ACC112 (cell line): Measurements from ENCODE around the gene HMG20B.
A peak's percentile ranks its signal among the peaks of the same experiment; 100 is the strongest.

Experiments used
- H2AFZ ChIP-seq: fragments of 200-600 bp; sonication (generic); one replicate; pipeline ENCODE4 v1.6.0; 2017; ENCODE audit warnings: antibody characterized with exemption, low read length; ENCODE audit not compliant: unreplicated experiment
- H3K27ac ChIP-seq: fragments of 200-600 bp; sonication (generic); 2 replicates; pipeline ENCODE4 v1.5.1; 2014; ENCODE audit warnings: low read depth, mild to moderate bottlenecking, antibody characterized with exemption, low read length, moderate library complexity
- H3K27me3 ChIP-seq: fragments of 200-600 bp; sonication (generic); 2 replicates; pipeline ENCODE4 v1.6.1; 2014; ENCODE audit warnings: mild to moderate bottlenecking, antibody characterized with exemption, low read length, moderate library complexity, mixed read lengths; ENCODE audit not compliant: insufficient read depth
- H3K36me3 ChIP-seq: fragments of 200-600 bp; sonication (generic); 2 replicates; pipeline ENCODE4 v1.6.1; 2016; ENCODE audit warnings: mild to moderate bottlenecking, antibody characterized with exemption, low read length, moderate library complexity, mixed read lengths; ENCODE audit not compliant: insufficient read depth
- H3K4me1 ChIP-seq: fragments of 200-600 bp; sonication (generic); one replicate; pipeline ENCODE4 v1.6.1; 2016; ENCODE audit warnings: low read length, mixed read lengths; ENCODE audit not compliant: insufficient read depth, unreplicated experiment, control insufficient read depth
- H3K4me3 ChIP-seq: fragments of 200-600 bp; sonication (generic); 2 replicates; pipeline ENCODE4 v1.5.1; 2014; ENCODE audit warnings: mild to moderate bottlenecking, low read depth, low read length
- H3K79me2 ChIP-seq: fragments of 200-600 bp; sonication (generic); one replicate; pipeline ENCODE4 v1.6.0; 2016; ENCODE audit warnings: low read length; ENCODE audit not compliant: control insufficient read depth, unreplicated experiment, insufficient read depth

The HMG20B gene

DNA sequence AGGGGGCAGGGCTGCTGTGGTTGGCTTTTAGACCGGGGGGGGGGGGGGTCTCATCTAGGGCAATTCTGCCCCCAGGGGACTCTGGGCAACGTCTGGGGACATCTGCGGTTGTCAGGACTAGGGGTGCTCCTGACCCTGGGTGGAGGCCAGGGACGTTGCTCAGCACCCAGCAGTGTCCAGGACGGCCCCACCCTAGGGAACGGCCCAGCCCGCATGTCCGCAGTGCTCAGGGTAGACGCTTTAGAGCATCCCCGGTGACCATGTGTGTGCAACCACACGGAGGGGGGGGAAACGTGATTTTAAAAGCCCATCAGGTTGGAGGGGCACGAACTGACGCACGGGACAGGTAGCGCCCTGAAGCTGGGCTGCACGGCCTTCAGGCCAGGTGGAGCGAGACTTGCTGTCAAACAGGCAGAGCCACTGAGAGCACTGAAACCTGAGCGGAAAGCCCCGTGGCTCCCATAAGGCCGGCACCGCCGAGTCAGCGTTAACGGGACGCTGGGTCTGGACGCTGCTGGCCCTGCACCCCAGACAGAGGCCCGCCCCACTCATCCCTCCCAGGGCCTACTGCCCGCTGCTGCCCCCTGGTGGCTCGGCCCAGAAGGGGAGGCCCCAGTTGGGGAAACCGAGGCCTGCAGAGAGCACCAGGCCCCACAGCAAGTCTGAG lies 45.5 kb downstream of the HMG20B start:
- no peak overlapping the region for H3K27ac ChIP-seq
- no peaks in the 10 kb centered on the region for H3K79me2 ChIP-seq
- H3K36me3 ChIP-seq = no peaks in the 10 kb centered on the region
- no peak overlapping the region for H3K4me3 ChIP-seq
- no peaks in the 10 kb centered on the region for H3K27me3 ChIP-seq
- H3K4me1 ChIP-seq = no peaks in the 10 kb centered on the region
- no peak overlapping the region for H2AFZ ChIP-seq

DNA sequence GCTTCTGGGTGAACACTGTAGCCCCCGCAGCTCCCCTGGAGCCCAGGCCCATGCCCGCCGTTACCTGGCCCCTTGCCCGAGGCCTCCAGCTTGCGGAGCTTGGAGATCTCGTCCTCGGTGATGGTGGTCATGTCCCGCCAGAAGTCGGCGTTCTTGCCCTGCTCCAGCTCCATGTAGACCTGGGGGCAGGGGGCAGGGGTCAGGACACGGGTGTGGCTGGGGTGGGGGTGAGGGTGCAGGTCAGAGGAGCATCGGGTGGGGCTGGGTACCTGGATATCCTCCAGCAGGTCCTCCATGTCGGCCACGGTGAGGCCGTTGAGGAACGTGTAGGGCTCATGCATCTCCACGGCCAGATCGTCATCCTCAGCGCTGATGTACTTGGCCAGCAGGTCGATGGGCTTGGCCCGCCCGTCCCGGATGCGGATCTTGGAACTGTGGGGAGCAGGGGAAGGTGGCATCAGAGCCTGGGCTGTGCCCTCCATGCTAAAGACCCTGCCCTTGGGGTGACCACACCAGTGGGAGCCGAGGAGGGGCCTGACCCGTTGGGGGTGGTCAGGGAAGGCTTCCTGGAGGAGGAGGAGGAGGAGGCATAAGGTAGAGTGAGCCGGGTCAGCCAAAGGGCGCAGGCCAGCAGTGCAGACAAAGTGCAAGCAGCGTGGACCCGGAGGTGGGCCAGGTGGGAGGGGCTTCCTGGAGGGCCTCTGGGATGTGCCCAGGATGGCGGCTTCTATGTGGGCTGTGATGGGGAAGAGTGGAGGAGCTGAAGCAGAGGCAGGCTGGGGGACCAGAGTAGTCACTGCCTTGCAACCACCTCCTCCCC lies 46.3 kb downstream of the HMG20B start:
- no peak overlapping the region for H3K27ac ChIP-seq
- no peaks in the 10 kb centered on the region for H3K4me1 ChIP-seq
- no peaks in the 10 kb centered on the region for H3K79me2 ChIP-seq
- H2AFZ ChIP-seq = no peak overlapping the region
- no peaks in the 10 kb centered on the region for H3K27me3 ChIP-seq
- H3K4me3 ChIP-seq = no peak overlapping the region
- H3K36me3 ChIP-seq = no peaks in the 10 kb centered on the region

DNA sequence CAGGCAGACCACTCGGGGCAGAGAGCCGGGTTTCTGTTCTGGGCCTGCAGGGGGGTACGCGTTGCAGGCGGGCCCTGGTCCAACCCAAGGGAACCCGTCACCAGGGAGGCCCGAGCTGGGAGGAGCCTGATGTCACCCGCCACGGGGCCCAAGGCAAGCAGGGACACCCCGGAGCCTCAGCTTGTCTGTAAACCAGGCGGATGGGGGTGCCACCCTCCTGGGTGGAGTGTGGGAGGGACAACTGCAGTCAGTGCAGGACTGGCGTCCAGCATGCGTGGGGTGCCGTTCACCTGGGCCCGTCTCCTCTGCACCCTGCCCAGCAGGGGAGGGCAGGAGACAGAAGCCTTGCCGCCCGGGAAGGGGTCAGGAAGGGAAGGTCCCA lies 46.9 kb downstream of the HMG20B start:
- H3K27me3 ChIP-seq = no peaks in the 10 kb centered on the region

GRCh38 chr19:3620145-3620816 lies 47.5 kb downstream of the HMG20B start:
- no peak overlapping the region for H3K27ac ChIP-seq
- H3K27me3 ChIP-seq = no peaks in the 10 kb centered on the region
- peaks cover 11% of the 10 kb centered on the region for H3K79me2 ChIP-seq
- H3K4me3 ChIP-seq = no peak overlapping the region
- peaks cover 4% of the 10 kb centered on the region for H3K4me1 ChIP-seq
- H3K36me3 ChIP-seq = no peaks in the 10 kb centered on the region
- H2AFZ ChIP-seq = no peak overlapping the region

More for the DNA sequence above, 46.9 kb downstream of the HMG20B start:
- Histone ChIP-seq H3K4me1 (no peaks in the 10 kb centered on the region), H3K4me3 (no peak overlapping the region), H3K36me3 (no peaks in the 10 kb centered on the region), H2AFZ (no peak overlapping the region), H3K79me2 (peaks cover 5% of the 10 kb centered on the region), H3K27ac (no peak overlapping the region)

- Histone ChIP-seq H3K4me3 (no peak overlapping the region), H3K27me3 (no peaks in the 10 kb centered on the region), H2AFZ (no peak overlapping the region), H3K4me1 (peaks cover 8% of the 10 kb centered on the region), H3K27ac (no peak overlapping the region), H3K36me3 (no peaks in the 10 kb centered on the region), H3K79me2 (peaks cover 18% of the 10 kb centered on the region)
These were observed 48.2 kb downstream of the HMG20B start for GRCh38 chr19:3620817-3621547.

DNA sequence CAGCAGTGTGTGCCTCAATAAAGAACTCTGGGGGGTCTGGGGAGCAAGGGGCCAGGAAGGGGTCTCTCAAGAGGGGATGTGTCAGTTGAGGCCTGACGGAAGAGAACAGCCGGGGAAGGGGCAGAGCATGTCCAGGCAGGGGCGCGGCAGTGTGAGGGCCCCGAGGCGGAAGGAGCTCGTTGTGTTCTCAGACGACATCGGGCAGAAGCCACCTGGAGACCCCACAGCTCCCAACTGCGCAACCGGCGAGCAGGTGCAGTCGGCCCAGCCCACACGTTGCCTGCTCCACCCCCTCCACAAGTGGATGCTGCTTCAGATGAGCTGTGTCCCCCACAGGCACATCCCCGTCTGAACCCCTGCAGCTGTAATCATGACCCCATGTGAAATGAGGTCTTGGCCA lies 48.9 kb downstream of the HMG20B start:
- peaks cover 21% of the 10 kb centered on the region for H3K79me2 ChIP-seq
- peaks cover 8% of the 10 kb centered on the region for H3K4me1 ChIP-seq
- H3K4me3 ChIP-seq = no peak overlapping the region
- no peaks in the 10 kb centered on the region for H3K36me3 ChIP-seq
- H2AFZ ChIP-seq = no peak overlapping the region
- no peaks in the 10 kb centered on the region for H3K27me3 ChIP-seq
- H3K27ac ChIP-seq = no peak overlapping the region

DNA sequence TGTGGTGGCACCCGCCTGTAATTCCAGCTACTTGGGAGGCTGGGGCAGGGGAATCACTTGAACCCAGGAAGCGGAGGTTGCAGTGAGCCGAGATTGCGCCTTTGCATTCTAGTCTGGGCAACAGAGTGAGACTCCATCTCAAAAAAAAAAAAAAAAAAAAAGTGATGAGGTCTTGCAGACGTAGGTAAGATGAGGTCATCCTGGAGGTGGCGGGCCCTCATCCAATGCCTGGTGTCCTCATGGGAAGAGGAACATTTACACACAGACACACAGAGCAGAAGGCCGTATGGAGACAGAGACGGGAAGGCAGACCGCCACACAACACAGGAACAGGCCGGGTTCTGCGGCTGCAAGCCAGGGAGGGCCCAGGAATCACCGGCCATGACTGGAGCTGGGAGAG lies 49.5 kb downstream of the HMG20B start:
- H3K27ac ChIP-seq = no peak overlapping the region
- H3K36me3 ChIP-seq = no peaks in the 10 kb centered on the region
- H3K27me3 ChIP-seq = no peaks in the 10 kb centered on the region
- no peak overlapping the region for H2AFZ ChIP-seq
- H3K79me2 ChIP-seq = peaks cover 21% of the 10 kb centered on the region
- peaks cover 8% of the 10 kb centered on the region for H3K4me1 ChIP-seq
- no peak overlapping the region for H3K4me3 ChIP-seq

- Histone ChIP-seq H3K27me3 (no peaks in the 10 kb centered on the region), H3K36me3 (no peaks in the 10 kb centered on the region), H3K4me3 (no peak overlapping the region), H3K27ac (no peak overlapping the region), H3K4me1 (peaks cover 8% of the 10 kb centered on the region), H2AFZ (no peak overlapping the region), H3K79me2 (peaks cover 21% of the 10 kb centered on the region)
These were observed 51.0 kb downstream of the HMG20B start for GRCh38 chr19:3623716-3624115.

- Histone ChIP-seq H2AFZ (peak overlapping the region; percentile 82), H3K36me3 (no peaks in the 10 kb centered on the region), H3K27ac (peak overlapping the region; percentile 87; the same call in 1 of the 2 replicates), H3K4me3 (peak overlapping the region; percentile 97), H3K27me3 (no peaks in the 10 kb centered on the region), H3K4me1 (peaks cover 8% of the 10 kb centered on the region), H3K79me2 (peaks cover 21% of the 10 kb centered on the region)
These were observed 53.3 kb downstream of the HMG20B start for GRCh38 chr19:3625996-3626472.
